OCI-LY3 (cell line): ENCODE data around the gene EIF3L.

Experiments
- CTCF ChIP-seq: fragments of 200-600, 300-600 bp; sonication (generic); IDR thresholded peaks from 2 replicates; pipeline ENCODE4 v1.5.1; 2014; ENCODE audit warnings: antibody characterized with exemption, low read length, low read depth
- EZH2phosphoT487 ChIP-seq: fragments of 200-600 bp; shearing (Covaris generic); IDR thresholded peaks from 2 replicates; pipeline ENCODE4 v1.6.1; 2018; ENCODE audit warnings: antibody characterized with exemption, mixed run types, low read depth

GRCh38 chr22:37880668-37881440, 31.6 kb downstream of the EIF3L start:
- TF ChIP-seq CTCF (no peak), EZH2phosphoT487 (no peak)
